ENCODE results near the gene SFTPB.

DNA sequence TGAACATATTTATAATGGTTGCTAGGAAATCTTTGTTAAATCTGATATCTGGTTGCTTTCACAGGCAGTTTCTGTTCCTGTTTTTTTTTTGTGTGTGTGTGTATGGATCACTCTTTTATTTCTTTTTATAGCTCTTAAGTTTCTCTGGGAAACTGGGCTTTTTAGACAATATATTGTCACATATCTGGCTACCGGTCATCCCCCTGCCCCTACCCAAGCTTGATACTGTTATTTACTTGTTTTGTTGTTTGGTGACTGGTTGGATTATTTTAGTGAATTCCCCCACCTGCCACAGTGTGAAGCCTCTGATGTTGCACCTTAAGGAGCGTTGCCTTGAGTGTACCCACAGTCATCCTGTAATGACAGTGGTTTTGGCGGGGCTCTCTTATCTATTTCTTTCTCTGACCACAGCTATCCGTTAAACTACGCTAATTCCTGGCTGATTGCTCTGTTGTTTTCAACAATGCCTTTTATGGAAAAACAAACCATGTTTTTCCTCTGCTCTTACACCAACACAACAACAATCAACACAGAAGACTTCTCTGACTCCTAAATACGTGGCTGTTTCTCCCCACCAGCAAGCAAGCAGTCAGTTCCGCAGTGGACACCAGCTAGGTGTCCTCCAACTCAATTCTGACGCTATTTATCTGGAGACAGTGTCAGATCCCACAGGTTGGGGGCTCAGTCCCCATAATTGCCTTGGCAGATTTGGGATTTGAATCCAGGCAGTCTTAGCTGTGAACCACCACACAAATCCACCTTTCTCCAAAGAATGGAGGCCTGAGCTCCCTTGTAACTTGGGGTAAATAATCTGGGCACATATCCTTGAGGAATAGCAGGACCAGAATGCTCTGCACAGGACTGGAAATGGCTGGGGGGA is 37.0 kb upstream of the SFTPB start:
- TF ChIP-seq, protein P1, sequence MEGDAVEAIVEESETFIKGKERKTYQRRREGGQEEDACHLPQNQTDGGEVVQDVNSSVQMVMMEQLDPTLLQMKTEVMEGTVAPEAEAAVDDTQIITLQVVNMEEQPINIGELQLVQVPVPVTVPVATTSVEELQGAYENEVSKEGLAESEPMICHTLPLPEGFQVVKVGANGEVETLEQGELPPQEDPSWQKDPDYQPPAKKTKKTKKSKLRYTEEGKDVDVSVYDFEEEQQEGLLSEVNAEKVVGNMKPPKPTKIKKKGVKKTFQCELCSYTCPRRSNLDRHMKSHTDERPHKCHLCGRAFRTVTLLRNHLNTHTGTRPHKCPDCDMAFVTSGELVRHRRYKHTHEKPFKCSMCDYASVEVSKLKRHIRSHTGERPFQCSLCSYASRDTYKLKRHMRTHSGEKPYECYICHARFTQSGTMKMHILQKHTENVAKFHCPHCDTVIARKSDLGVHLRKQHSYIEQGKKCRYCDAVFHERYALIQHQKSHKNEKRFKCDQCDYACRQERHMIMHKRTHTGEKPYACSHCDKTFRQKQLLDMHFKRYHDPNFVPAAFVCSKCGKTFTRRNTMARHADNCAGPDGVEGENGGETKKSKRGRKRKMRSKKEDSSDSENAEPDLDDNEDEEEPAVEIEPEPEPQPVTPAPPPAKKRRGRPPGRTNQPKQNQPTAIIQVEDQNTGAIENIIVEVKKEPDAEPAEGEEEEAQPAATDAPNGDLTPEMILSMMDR (IDR thresholded peaks at IDR 0.05) = no peak
- TF ChIP-seq POLR2A (IDR thresholded peaks at IDR 0.05) = no peak
- no peak for TF ChIP-seq POLR2AphosphoS5 (IDR thresholded peaks at IDR 0.05; ENCODE audit: insufficient read depth in 1 of 2, low read depth in 1 of 2)

All from vagina (tissue), 2 donors.